Measurements from ENCODE around the gene NR4A3.

- TF ChIP-seq YY1 (IDR thresholded peaks at IDR 0.05; ENCODE audit: insufficient read depth, insufficient read length), result no peak
- no peak for TF ChIP-seq SUZ12 (IDR thresholded peaks at IDR 0.05; ENCODE audit: extremely low read depth, insufficient read depth, insufficient read length)
- TF ChIP-seq ZNF274 (IDR thresholded peaks at IDR 0.05; ENCODE audit: low read depth, low read length), result no peak
Measured at GRCh38 chr9:99811172-99811571, 10.5 kb upstream of the NR4A3 start.
